Lung (tissue), 12 donors: ENCODE results near the gene TULP4. TPM values are rescaled to one million over a fixed set of nuclear protein-coding genes. Genes with fewer than 3 reads are reported as not detected.

Source experiments
- ATAC-seq: fragments of 200-7000 bp; cut with Tn5 transposase; one replicate; pipeline ENCODE4 v1.9.1; 2020; ENCODE audit warnings: moderate number of reproducible peaks; ENCODE audit not compliant: insufficient read depth, low FRiP score
- DNase-seq, 3 donors: peaks; one replicate each; pipeline ENCODE4 v3.0.0-alpha.2; 2013 to 2017
- H3K27ac ChIP-seq, 2 donors: one replicate each; pipeline ENCODE4 v1.5.1; 2013; ENCODE audit warnings: mild to moderate bottlenecking in 2 of 2, moderate library complexity in 2 of 2, control low read depth in 1 of 2, inconsistent platforms in 1 of 2, low read depth in 1 of 2, low read length in 1 of 2
- H3K27me3 ChIP-seq, 3 donors: one replicate each; pipeline ENCODE4 v1.5.1; 2013; ENCODE audit warnings: low read length in 2 of 3; ENCODE audit not compliant: control insufficient read depth in 3 of 3, insufficient read depth in 3 of 3
- H3K36me3 ChIP-seq, 4 donors: one replicate each; pipeline ENCODE4 v1.5.1; 2013; ENCODE audit warnings: low read length in 4 of 4, mild to moderate bottlenecking in 1 of 4, moderate library complexity in 1 of 4; ENCODE audit not compliant: control insufficient read depth in 4 of 4, insufficient read depth in 4 of 4
- H3K4me1 ChIP-seq, 5 donors: one replicate each; pipeline ENCODE4 v1.5.1; 2013; ENCODE audit warnings: low read length in 5 of 5, mild to moderate bottlenecking in 2 of 5, moderate library complexity in 1 of 5; ENCODE audit not compliant: control insufficient read depth in 5 of 5, insufficient read depth in 5 of 5
- H3K4me3 ChIP-seq: one replicate; pipeline ENCODE4 v1.5.1; 2013; ENCODE audit warnings: mild to moderate bottlenecking, control low read depth, moderate library complexity
- H3K9ac ChIP-seq, 2 donors: one replicate each; pipeline ENCODE4 v1.5.1; 2013; ENCODE audit warnings: low read length in 2 of 2, control low read depth in 1 of 2; ENCODE audit not compliant: insufficient read depth in 1 of 2
- H3K9me3 ChIP-seq, 4 donors: one replicate each; pipeline ENCODE4 v1.5.1; 2013; ENCODE audit warnings: low read length in 3 of 4, mild to moderate bottlenecking in 1 of 4, moderate library complexity in 1 of 4; ENCODE audit not compliant: control insufficient read depth in 4 of 4, insufficient read depth in 3 of 4
- CTCF ChIP-seq: IDR thresholded peaks from 2 replicates; pipeline ENCODE4 v1.5.1; 2012; ENCODE audit warnings: mild to moderate bottlenecking; ENCODE audit errors: control extremely low read depth, extremely low read depth
- WGBS, 2 donors: extraction: QIAGEN DNeasy Blood & Tissue Kit; methylation state at CpG; one replicate each; pipeline ENCODE4 v1.1.7; 2013; 5-methylcytosine and 5-hydroxymethylcytosine counted together
- polyA plus RNA-seq, 2 donors: library from polyadenylated mRNA; stranded (reverse); fragments of 200-250 nt; gene quantifications; one replicate each; pipeline ENCODE4 v1.2.1, GENCODE V29; 2013
- total RNA-seq, 2 donors: library from RNA; depleted of rRNA in 1 of 2; stranded (reverse); fragments of >200 nt in 1 of 2; gene quantifications; one replicate each; pipeline ENCODE4 v1.2.1, GENCODE V29; 2014 to 2021
- donor health status: control.
- donor health status: control.
- donor health status: Bipolar disorder and iron deficiency.
- donor health status: healthy.
- donor health status: DM: yes; HTN: yes; CAD: no.

Gene TULP4
- total and polyA plus RNA-seq, 4 donors = 4.5 to 147 (median 39.2) TPM

GRCh38 chr6:158517038-158517437 lies 204.8 kb downstream of the TULP4 start:
- Histone ChIP-seq H3K27me3 (peaks cover 0 to 40% (median 18%) of the 10 kb centered on the region in 3 donors), H3K27ac (no peak overlapping the region), H3K36me3 (no peaks in the 10 kb centered on the region), H3K4me1 (peaks cover 0 to 11% (median 2%) of the 10 kb centered on the region in 5 donors), H3K4me3 (no peak overlapping the region), H3K9ac (no peak overlapping the region), H3K9me3 (peaks cover 0 to 4% (median 0%) of the 10 kb centered on the region in 4 donors)
- WGBS, 2 donors = 90 to 91% methylated on average over 8 of the region's 8 CpGs
- TF ChIP-seq CTCF = no peak
- ATAC-seq = no peak
- no peak for DNase-seq

- Histone ChIP-seq H3K9me3 (peaks cover 0 to 4% (median 0%) of the 10 kb centered on the region in 4 donors), H3K9ac (no peak overlapping the region), H3K4me3 (no peak overlapping the region), H3K4me1 (peaks cover 0 to 11% (median 3%) of the 10 kb centered on the region in 5 donors), H3K27me3 (peaks cover 0 to 40% (median 18%) of the 10 kb centered on the region in 3 donors), H3K27ac (no peak overlapping the region), H3K36me3 (no peaks in the 10 kb centered on the region)
- ATAC-seq (no peak), DNase-seq (no peak)
- 73 to 76% methylated on average over 5 of the region's 5 CpGs for WGBS, 2 donors
- TF ChIP-seq CTCF = no peak
Measured at GRCh38 chr6:158517581-158517980, 205.3 kb downstream of the TULP4 start.

- Histone ChIP-seq H3K36me3 (no peaks in the 10 kb centered on the region), H3K4me3 (no peak overlapping the region), H3K27me3 (peaks cover 0 to 40% (median 18%) of the 10 kb centered on the region in 3 donors), H3K4me1 (peaks cover 0 to 11% (median 5%) of the 10 kb centered on the region in 5 donors), H3K9ac (no peak overlapping the region), H3K27ac (no peak overlapping the region), H3K9me3 (peaks cover 0 to 4% (median 0%) of the 10 kb centered on the region in 4 donors)
- DNase-seq = peak; percentile 51 to 71 (median 62)
- ATAC-seq = peak; percentile 71
- WGBS, 2 donors = 7 to 11% methylated on average over 18 of the region's 18 CpGs
- peak; percentile 33 for TF ChIP-seq CTCF
Measured at GRCh38 chr6:158518191-158519127, 206.2 kb downstream of the TULP4 start.
